Retinal pigment epithelial cell (primary cell): Measurements from ENCODE around the gene NUFIP2.
A peak's percentile ranks its signal among the peaks of the same experiment; 100 is the strongest.
"Not testable (repeated sequence)": the region's sequence is repeated elsewhere in the genome, so short reads cannot be mapped to it uniquely, and the experiment has no call there.

Source experiments
- DNase-seq: peaks from one replicate; pipeline ENCODE4 v3.0.0-alpha.2; 2010; ENCODE audit warnings: low read depth
- H3K4me3 ChIP-seq: 2 replicates; pipeline ENCODE4 v1.5.1; 2011; ENCODE audit warnings: mild to moderate bottlenecking, low read length, control low read depth, moderate library complexity
- TF ChIP-seq, protein P1 (sequence below): conservative IDR thresholded peaks from 2 replicates; pipeline ENCODE4 v1.5.1; 2011; ENCODE audit warnings: low read depth, low read length, control low read depth, inconsistent platforms

NUFIP2 gene, protein sequence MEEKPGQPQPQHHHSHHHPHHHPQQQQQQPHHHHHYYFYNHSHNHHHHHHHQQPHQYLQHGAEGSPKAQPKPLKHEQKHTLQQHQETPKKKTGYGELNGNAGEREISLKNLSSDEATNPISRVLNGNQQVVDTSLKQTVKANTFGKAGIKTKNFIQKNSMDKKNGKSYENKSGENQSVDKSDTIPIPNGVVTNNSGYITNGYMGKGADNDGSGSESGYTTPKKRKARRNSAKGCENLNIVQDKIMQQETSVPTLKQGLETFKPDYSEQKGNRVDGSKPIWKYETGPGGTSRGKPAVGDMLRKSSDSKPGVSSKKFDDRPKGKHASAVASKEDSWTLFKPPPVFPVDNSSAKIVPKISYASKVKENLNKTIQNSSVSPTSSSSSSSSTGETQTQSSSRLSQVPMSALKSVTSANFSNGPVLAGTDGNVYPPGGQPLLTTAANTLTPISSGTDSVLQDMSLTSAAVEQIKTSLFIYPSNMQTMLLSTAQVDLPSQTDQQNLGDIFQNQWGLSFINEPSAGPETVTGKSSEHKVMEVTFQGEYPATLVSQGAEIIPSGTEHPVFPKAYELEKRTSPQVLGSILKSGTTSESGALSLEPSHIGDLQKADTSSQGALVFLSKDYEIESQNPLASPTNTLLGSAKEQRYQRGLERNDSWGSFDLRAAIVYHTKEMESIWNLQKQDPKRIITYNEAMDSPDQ

DNA sequence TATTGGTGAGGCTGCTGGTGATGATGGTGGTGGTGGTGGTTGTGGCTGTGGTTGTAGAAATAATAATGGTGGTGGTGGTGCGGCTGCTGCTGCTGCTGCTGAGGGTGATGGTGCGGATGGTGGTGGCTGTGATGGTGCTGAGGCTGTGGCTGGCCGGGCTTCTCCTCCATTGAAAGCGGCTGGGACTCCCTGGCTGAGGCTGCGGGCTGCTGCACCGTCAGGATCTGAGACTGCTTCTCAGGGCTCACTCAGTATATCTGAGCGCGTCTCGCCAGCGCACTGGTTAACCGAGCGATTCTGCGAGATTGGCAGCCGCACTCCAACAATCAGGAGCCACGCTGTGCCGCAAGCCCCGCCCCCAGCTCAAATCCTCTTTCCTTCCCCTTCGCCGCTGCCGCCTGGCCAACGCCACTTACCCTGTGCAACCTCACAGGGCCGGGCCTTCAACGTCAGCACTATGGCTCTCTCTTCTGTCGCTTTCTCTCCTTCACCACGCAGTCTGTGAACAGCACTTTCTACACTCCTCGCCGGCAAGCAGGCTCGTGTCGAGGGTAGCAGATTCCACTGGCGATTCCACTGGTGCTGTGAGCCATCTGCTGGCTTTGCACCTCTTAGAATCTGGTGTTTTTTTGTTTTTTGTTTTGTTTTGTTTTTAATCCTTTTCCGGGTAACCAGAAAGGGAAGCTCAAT is at the start of gene NUFIP2:
Gene NUFIP2 (minus strand): TSS at position 259 of the 690 bp plus-strand sequence. CDS start 89 bp downstream, at position 170.
- TF ChIP-seq, protein P1, sequence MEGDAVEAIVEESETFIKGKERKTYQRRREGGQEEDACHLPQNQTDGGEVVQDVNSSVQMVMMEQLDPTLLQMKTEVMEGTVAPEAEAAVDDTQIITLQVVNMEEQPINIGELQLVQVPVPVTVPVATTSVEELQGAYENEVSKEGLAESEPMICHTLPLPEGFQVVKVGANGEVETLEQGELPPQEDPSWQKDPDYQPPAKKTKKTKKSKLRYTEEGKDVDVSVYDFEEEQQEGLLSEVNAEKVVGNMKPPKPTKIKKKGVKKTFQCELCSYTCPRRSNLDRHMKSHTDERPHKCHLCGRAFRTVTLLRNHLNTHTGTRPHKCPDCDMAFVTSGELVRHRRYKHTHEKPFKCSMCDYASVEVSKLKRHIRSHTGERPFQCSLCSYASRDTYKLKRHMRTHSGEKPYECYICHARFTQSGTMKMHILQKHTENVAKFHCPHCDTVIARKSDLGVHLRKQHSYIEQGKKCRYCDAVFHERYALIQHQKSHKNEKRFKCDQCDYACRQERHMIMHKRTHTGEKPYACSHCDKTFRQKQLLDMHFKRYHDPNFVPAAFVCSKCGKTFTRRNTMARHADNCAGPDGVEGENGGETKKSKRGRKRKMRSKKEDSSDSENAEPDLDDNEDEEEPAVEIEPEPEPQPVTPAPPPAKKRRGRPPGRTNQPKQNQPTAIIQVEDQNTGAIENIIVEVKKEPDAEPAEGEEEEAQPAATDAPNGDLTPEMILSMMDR: no peak
- peak; percentile 92 for DNase-seq
- peak within 1 kb of the TSS; percentile 98 for H3K4me3 ChIP-seq

DNA sequence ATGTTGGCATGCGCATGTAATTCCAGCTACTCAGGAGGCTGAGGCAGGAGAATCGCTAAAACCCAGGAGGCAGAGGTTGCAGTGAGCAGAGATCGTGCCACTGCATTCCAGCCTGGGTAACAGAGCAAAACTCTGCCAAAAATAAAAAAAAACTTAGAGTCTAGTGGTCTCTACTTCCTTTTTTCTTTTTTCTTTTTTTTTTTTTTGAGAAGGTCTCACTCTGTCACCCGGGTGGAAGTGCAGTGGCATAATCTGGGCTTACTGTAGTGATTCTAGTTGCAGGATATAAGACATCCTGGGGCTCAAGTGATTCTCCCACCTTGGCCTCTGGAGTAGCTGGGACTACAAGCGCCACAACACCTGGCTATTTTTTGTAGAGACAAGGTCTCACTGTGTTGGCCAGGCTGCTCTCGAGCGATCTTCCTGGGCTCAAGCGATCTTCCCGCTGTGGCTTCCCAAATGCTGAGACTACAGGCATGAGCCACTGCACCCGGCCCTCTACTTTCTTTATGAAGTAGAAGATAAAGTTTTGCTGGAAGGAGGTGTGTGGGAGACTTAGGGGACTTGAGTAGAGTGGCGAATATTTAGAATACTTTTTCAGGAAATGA is 48.3 kb upstream of the NUFIP2 start:
- no peak overlapping the region for H3K4me3 ChIP-seq
- TF ChIP-seq, protein P1: no peak
- no peak for DNase-seq

DNA sequence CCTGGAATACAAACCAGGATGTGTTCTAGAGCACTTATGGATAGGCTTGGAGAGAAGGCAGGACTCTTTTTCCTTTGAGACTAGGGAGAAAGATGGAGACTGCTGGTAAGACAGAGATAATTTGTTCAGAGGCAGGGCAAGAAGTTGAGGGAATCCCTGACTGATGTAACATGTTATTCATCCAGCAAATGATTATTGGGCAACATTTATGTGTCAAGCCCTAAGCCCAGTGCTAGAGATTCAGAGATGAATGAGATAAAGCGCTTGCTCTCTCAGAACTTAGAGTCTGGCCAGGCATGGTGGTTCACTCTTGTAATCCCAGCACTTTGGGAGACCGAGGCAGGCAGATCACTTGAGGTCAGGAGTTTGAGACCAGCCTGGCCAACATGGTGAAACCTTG is 47.8 kb upstream of the NUFIP2 start:
- no peak for DNase-seq
- no peak overlapping the region for H3K4me3 ChIP-seq
- TF ChIP-seq, protein P1: no peak

DNA sequence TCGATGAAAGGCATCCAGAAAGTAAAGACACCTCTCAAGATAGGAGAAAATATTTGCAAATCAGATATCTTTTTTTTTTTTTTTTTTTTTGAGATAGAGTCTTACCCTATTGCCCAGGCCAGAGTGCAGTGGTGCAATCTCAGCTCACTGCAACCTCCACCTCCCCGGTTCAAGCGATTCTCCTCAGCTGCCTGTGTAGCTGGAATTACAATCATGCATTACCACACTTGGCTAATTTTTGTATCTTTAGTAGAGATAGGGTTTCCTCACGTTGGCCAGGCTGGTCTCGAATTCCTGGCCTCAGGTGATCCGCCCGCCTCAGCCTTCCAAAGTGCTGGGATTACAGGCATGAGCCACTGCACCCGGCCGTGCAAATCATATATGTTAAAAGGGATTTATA is 45.1 kb upstream of the NUFIP2 start:
- H3K4me3 ChIP-seq, DNase-seq: not testable (repeated sequence)

DNA sequence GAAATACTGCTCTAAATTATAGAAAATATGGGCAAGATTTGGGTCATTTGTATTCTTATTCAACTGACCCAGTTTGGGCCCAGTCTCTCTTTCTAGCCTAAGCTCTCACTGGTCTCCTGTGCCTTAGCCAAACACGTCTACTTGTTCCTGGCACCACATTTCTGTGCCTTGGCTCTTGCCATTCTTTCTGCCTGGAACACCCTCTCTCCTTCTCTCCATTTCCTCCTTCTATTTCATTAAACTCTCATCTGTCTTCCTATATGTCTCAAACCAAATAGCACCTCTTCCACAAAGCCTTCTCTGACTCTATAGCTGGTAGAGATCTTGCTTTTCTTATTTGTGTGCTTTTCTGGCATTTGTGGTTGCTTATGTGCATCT is 37.7 kb upstream of the NUFIP2 start:
- no peak overlapping the region for H3K4me3 ChIP-seq
- DNase-seq: no peak
- TF ChIP-seq, protein P1: no peak

DNA sequence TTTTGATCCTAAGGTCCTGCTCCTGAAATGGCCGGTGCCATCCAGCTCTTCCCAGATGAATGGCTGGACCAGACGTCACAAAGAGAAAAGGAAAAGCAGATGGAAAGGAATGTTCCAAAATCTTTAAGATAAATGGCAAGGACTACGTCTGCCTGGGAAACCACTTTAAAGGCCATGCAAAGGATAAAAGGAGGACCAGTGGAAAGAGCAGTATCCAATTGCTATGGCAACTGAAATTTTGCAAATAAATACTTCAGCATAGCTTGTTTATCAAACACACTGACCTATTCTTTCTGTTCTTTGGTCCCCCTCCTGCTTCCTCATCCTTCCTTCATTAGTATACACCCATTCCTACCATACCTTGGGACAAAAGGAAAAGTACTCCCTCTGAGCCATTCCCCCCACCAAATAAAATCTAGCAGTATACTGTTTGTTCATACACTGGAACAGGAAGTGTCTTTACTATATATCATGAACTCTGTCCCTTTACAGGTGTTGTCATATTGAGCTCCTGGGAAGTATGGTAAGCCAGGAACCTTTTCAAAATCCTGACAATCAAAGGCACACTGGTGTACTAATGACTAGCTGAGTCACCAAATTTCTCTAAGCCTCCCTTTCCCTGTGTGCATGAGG is 37.2 kb upstream of the NUFIP2 start:
- DNase-seq: no peak
- H3K4me3 ChIP-seq: no peak overlapping the region
- TF ChIP-seq, protein P1: no peak

DNA sequence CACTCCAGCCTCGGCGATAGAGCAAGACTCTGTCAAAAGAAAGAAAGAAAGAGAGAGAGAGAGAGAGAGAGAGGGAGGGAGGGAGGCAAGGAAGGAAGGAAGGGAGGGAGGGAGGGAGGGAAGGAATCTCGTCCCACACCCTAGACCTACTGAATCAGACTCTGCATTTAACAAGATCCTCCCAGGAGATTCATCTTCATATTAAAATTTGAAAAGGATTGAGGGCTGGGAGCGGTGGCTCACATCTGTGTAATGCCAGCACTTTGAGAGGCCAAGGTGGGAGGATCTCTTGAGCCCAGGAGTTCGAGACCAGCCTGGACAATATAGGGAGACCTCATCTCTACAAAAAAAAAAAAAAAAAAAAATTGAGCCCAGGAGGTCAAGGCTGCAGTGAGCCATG is 33.5 kb upstream of the NUFIP2 start:
- no peak for DNase-seq
- TF ChIP-seq, protein P1: no peak
- H3K4me3 ChIP-seq: no peak overlapping the region
